ENCODE measurements around the gene ERRFI1. TPM values are rescaled to one million over a fixed set of nuclear protein-coding genes. Genes with fewer than 3 reads are reported as not detected.
A peak's percentile ranks its signal among the peaks of the same experiment; 100 is the strongest.

ERRFI1 gene
- total RNA-seq, 2 experiments from 2014 or later, result 1.5 to 1.9 TPM

- Mint-ChIP-seq H3K4me1 (ENCODE audit: low read depth) (no peaks in the 10 kb centered on the region), H3K9me3 (peaks cover 2% of the 10 kb centered on the region), H3K27me3 (no peaks in the 10 kb centered on the region), H3K36me3 (peaks cover 2% of the 10 kb centered on the region), H3K4me3 (no peak overlapping the region), H3K27ac (no peak overlapping the region)
- intact Hi-C loops (cut with micrococcal nuclease), result no loop called here
- ChIA-PET CTCF (interaction anchor here (0.8 kb wide), 1 partner anchor 20 kb away, joined by 3 read pairs; no protein-coding TSS in a partner anchor), POLR2A (no interaction called here)
- no peak for DNase-seq
Observed at GRCh38 chr1:8039071-8039470, 13.0 kb upstream of the ERRFI1 start.

- H3K4me1 Mint-ChIP-seq (ENCODE audit: low read depth), result no peaks in the 10 kb centered on the region
- intact Hi-C loops (cut with micrococcal nuclease), result no loop called here
- no peaks in the 10 kb centered on the region for H3K36me3 Mint-ChIP-seq
- no peak overlapping the region for H3K4me3 Mint-ChIP-seq
- CTCF ChIA-PET, result interaction anchor here (0.7 to 1.7 kb wide), 2 partner anchors 20 to 279 kb away, joined by 4 to 6 read pairs; no protein-coding TSS in a partner anchor
- no peaks in the 10 kb centered on the region for H3K9me3 Mint-ChIP-seq
- DNase-seq, result no peak
- H3K27ac Mint-ChIP-seq, result no peak overlapping the region
- H3K27me3 Mint-ChIP-seq, result no peaks in the 10 kb centered on the region
- POLR2A ChIA-PET, result no interaction called here
Observed at GRCh38 chr1:8035289-8035688, 9.2 kb upstream of the ERRFI1 start.

GRCh38 chr1:8033322-8033721 is 7.2 kb upstream of the ERRFI1 start:
- intact Hi-C loops (cut with micrococcal nuclease), result no loop called here
- POLR2A ChIA-PET, result no interaction called here
- CTCF ChIA-PET, result interaction anchor here (4.5 kb wide), 1 partner anchor 282 kb away, joined by 66 read pairs; no protein-coding TSS in a partner anchor
- DNase-seq, result no peak
- Mint-ChIP-seq H3K4me1 (ENCODE audit: low read depth) (no peaks in the 10 kb centered on the region), H3K36me3 (no peaks in the 10 kb centered on the region), H3K9me3 (no peaks in the 10 kb centered on the region), H3K27me3 (no peaks in the 10 kb centered on the region), H3K27ac (no peak overlapping the region), H3K4me3 (no peak overlapping the region)

- no peaks in the 10 kb centered on the region for H3K36me3 Mint-ChIP-seq
- intact Hi-C loops (cut with micrococcal nuclease), result no loop called here
- no peak overlapping the region for H3K4me3 Mint-ChIP-seq
- CTCF ChIA-PET, result interaction anchor here (0.9 to 6.0 kb wide), 9 partner anchors 14 to 317 kb away, joined by 3 to 66 read pairs (median 11); partner anchors contain the start of gene SLC45A1
- POLR2A ChIA-PET, result no interaction called here
- no peaks in the 10 kb centered on the region for H3K9me3 Mint-ChIP-seq
- DNase-seq, result no peak
- no peaks in the 10 kb centered on the region for H3K27me3 Mint-ChIP-seq
- H3K4me1 Mint-ChIP-seq (ENCODE audit: low read depth), result no peaks in the 10 kb centered on the region
- H3K27ac Mint-ChIP-seq, result no peak overlapping the region
Observed at GRCh38 chr1:8032366-8032910, 6.3 kb upstream of the ERRFI1 start.

- CTCF ChIA-PET, result interaction anchor here (0.8 to 6.0 kb wide), 18 partner anchors 14 to 709 kb away, joined by 3 to 66 read pairs (median 4); partner anchors contain the start of gene SLC45A1
- no peaks in the 10 kb centered on the region for H3K36me3 Mint-ChIP-seq
- intact Hi-C loops (cut with micrococcal nuclease), result loop anchor here (1.0 kb wide), 1 partner anchor 283 kb away; no protein-coding TSS in a partner anchor
- DNase-seq, result no peak
- no peaks in the 10 kb centered on the region for H3K9me3 Mint-ChIP-seq
- POLR2A ChIA-PET, result no interaction called here
- no peak overlapping the region for H3K4me3 Mint-ChIP-seq
- peaks cover 4% of the 10 kb centered on the region for H3K27me3 Mint-ChIP-seq
- H3K4me1 Mint-ChIP-seq (ENCODE audit: low read depth), result peaks cover 5% of the 10 kb centered on the region
- no peak overlapping the region for H3K27ac Mint-ChIP-seq
Observed at GRCh38 chr1:8031176-8031785, 5.2 kb upstream of the ERRFI1 start.

GRCh38 chr1:8028571-8028910 is 2.4 kb upstream of the ERRFI1 start:
- Mint-ChIP-seq H3K4me3 (no peak overlapping the region), H3K27ac (no peak overlapping the region), H3K36me3 (no peaks in the 10 kb centered on the region), H3K4me1 (ENCODE audit: low read depth) (peaks cover 12% of the 10 kb centered on the region), H3K27me3 (peaks cover 19% of the 10 kb centered on the region), H3K9me3 (no peaks in the 10 kb centered on the region)
- no peak for DNase-seq
- ChIA-PET CTCF (interaction anchor here (0.5 to 7.3 kb wide), 4 partner anchors 14 to 322 kb away, joined by 3 to 41 read pairs (median 21); no protein-coding TSS in a partner anchor), POLR2A (no interaction called here)
- intact Hi-C loops (cut with micrococcal nuclease), result loop anchor here (5.0 kb wide), 1 partner anchor 69 kb away; no protein-coding TSS in a partner anchor

- Mint-ChIP-seq H3K36me3 (no peaks in the 10 kb centered on the region), H3K9me3 (no peaks in the 10 kb centered on the region), H3K4me1 (ENCODE audit: low read depth) (peaks cover 12% of the 10 kb centered on the region), H3K27me3 (peaks cover 20% of the 10 kb centered on the region), H3K4me3 (no peak overlapping the region), H3K27ac (no peak overlapping the region)
- intact Hi-C loops (cut with micrococcal nuclease), result loop anchor here (5.0 kb wide), 1 partner anchor 69 kb away; no protein-coding TSS in a partner anchor
- no peak for DNase-seq
- CTCF ChIA-PET, result interaction anchor here (0.5 to 7.3 kb wide), 4 partner anchors 13 to 323 kb away, joined by 3 to 41 read pairs (median 21); no protein-coding TSS in a partner anchor
- POLR2A ChIA-PET, result no interaction called here
Observed at GRCh38 chr1:8027748-8028570, 1.9 kb upstream of the ERRFI1 start.

GRCh38 chr1:8026976-8027747 is 1.1 kb upstream of the ERRFI1 start:
- H3K4me1 Mint-ChIP-seq (ENCODE audit: low read depth), result peaks cover 12% of the 10 kb centered on the region
- POLR2A ChIA-PET, result no interaction called here
- peak overlapping the region; percentile 66 for H3K4me3 Mint-ChIP-seq

GRCh38 chr1:8025671-8026144 is 401 bp downstream of the ERRFI1 start:
- intact Hi-C loops (cut with micrococcal nuclease), result loop anchor here (1.0 to 5.0 kb wide), 2 partner anchors 72 to 293 kb away; partner anchors contain the start of gene SLC45A1
- peak overlapping the region; percentile 78 for H3K4me3 Mint-ChIP-seq
- CTCF ChIA-PET, result interaction anchor here (3.4 to 7.3 kb wide), 2 partner anchors 10 to 289 kb away, joined by 22 to 38 read pairs; no protein-coding TSS in a partner anchor
- H3K9me3 Mint-ChIP-seq, result no peaks in the 10 kb centered on the region
- H3K36me3 Mint-ChIP-seq, result no peaks in the 10 kb centered on the region
- peaks cover 21% of the 10 kb centered on the region for H3K27me3 Mint-ChIP-seq
- H3K27ac Mint-ChIP-seq, result no peak overlapping the region
- POLR2A ChIA-PET, result no interaction called here
- DNase-seq, result no peak
- H3K4me1 Mint-ChIP-seq (ENCODE audit: low read depth), result peaks cover 12% of the 10 kb centered on the region

More at GRCh38 chr1:8026976-8027747, 1.1 kb upstream of the ERRFI1 start:
- Mint-ChIP-seq H3K27ac (no peak overlapping the region), H3K36me3 (no peaks in the 10 kb centered on the region), H3K27me3 (peaks cover 21% of the 10 kb centered on the region), H3K9me3 (no peaks in the 10 kb centered on the region)
- no peak for DNase-seq
- intact Hi-C loops (cut with micrococcal nuclease), result loop anchor here (1.0 to 5.0 kb wide), 2 partner anchors 70 to 291 kb away; partner anchors contain the start of gene SLC45A1
- CTCF ChIA-PET, result interaction anchor here (6.0 to 7.3 kb wide), 2 partner anchors 13 to 288 kb away, joined by 38 to 41 read pairs; no protein-coding TSS in a partner anchor

- H3K27ac Mint-ChIP-seq, result no peak overlapping the region
- H3K36me3 Mint-ChIP-seq, result no peaks in the 10 kb centered on the region
- CTCF ChIA-PET, result interaction anchor here (0.9 to 7.3 kb wide), 3 partner anchors 10 to 290 kb away, joined by 3 to 38 read pairs (median 22); no protein-coding TSS in a partner anchor
- H3K27me3 Mint-ChIP-seq, result peaks cover 21% of the 10 kb centered on the region
- peaks cover 12% of the 10 kb centered on the region for H3K4me1 Mint-ChIP-seq (ENCODE audit: low read depth)
- no peaks in the 10 kb centered on the region for H3K9me3 Mint-ChIP-seq
- intact Hi-C loops (cut with micrococcal nuclease), result loop anchor here (5.0 kb wide), 1 partner anchor 72 kb away; no protein-coding TSS in a partner anchor
- no peak for DNase-seq
- POLR2A ChIA-PET, result no interaction called here
- peak overlapping the region; percentile 78 for H3K4me3 Mint-ChIP-seq
Observed at GRCh38 chr1:8025061-8025670, 943 bp downstream of the ERRFI1 start.

- CTCF ChIA-PET, result interaction anchor here (0.9 to 7.3 kb wide), 3 partner anchors 9 to 291 kb away, joined by 3 to 38 read pairs (median 22); no protein-coding TSS in a partner anchor
- intact Hi-C loops (cut with micrococcal nuclease), result no loop called here
- POLR2A ChIA-PET, result no interaction called here
Observed at GRCh38 chr1:8024329-8024728, 1.8 kb downstream of the ERRFI1 start.

More at GRCh38 chr1:8024329-8024728, 1.8 kb downstream of the ERRFI1 start:
- H3K4me1 Mint-ChIP-seq (ENCODE audit: low read depth), result peaks cover 12% of the 10 kb centered on the region
- H3K27ac Mint-ChIP-seq, result no peak overlapping the region
- no peak for DNase-seq
- H3K4me3 Mint-ChIP-seq, result no peak overlapping the region
- H3K27me3 Mint-ChIP-seq, result peaks cover 21% of the 10 kb centered on the region
- H3K9me3 Mint-ChIP-seq, result no peaks in the 10 kb centered on the region
- no peaks in the 10 kb centered on the region for H3K36me3 Mint-ChIP-seq
